ENCODE data around the gene CHTF8. TPM values are rescaled to one million over a fixed set of nuclear protein-coding genes. Genes with fewer than 3 reads are reported as not detected.
A peak's percentile ranks its signal among the peaks of the same experiment; 100 is the strongest.

CHTF8 gene
- polyA plus RNA-seq, 1 experiment = 84.8 TPM

DNA sequence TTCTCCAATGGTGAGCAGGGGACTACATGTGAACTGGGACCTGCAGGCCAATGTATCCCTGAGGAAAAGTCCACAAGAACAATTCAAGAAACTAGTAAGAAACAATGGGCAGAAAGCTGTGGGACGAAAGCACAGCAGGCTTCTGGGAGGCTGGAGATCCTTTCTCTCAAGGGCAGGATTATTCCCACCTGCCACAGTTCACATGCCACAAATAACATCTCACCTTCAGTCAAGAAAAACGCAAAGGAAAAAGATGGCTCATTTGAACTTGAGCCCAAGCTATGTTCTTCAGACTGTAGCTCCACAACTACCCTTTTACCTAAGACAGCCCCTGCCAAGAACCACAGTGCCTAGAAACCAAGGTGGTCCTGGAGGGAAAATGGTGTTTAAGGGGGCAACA is 13.9 kb downstream of the CHTF8 start:
- peak overlapping the region; percentile 21 for H3K27ac ChIP-seq (ENCODE audit: low read depth, low read length)
- CTCF ChIA-PET = interaction anchor here (3.9 kb wide), 1 partner anchor 271 kb away, joined by 22 read pairs; no protein-coding TSS in a partner anchor
- POLR2A ChIA-PET = no interaction called here
- H3K4me3 ChIP-seq (ENCODE audit: low read depth, low read length) = no peak overlapping the region
- TF ChIP-seq, protein P1, sequence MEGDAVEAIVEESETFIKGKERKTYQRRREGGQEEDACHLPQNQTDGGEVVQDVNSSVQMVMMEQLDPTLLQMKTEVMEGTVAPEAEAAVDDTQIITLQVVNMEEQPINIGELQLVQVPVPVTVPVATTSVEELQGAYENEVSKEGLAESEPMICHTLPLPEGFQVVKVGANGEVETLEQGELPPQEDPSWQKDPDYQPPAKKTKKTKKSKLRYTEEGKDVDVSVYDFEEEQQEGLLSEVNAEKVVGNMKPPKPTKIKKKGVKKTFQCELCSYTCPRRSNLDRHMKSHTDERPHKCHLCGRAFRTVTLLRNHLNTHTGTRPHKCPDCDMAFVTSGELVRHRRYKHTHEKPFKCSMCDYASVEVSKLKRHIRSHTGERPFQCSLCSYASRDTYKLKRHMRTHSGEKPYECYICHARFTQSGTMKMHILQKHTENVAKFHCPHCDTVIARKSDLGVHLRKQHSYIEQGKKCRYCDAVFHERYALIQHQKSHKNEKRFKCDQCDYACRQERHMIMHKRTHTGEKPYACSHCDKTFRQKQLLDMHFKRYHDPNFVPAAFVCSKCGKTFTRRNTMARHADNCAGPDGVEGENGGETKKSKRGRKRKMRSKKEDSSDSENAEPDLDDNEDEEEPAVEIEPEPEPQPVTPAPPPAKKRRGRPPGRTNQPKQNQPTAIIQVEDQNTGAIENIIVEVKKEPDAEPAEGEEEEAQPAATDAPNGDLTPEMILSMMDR (IDR thresholded peaks at IDR 0.05; ENCODE audit: low read depth, low read length) = no peak
- H3K27me3 ChIP-seq (ENCODE audit: control insufficient read depth, insufficient read depth, low read length) = no peaks in the 10 kb centered on the region
- no peak for DNase-seq (ENCODE audit: low read depth, low spot score)
- no peaks in the 10 kb centered on the region for H3K9me3 ChIP-seq (ENCODE audit: control insufficient read depth, insufficient read depth, low read length)

DNA sequence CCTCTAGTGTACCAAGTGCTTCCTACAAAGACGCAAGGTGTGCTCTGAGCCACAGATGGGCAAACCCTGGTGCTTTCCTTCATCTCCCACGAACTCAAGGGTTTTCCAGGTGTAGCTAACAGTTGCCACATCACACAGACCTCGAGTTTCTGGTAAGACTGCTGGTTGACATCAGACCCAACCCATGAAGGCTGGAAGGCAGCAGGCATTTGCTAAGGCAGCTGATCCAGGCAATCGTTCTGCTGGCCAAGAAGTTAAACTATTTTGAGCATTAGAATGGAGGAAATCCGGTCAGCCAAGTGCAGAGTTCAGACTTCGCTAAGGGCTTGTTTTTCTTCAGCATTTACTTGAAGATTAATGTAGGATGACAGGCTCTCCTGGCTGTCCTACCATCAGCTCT is 15.5 kb downstream of the CHTF8 start:
- Histone ChIP-seq H3K9me3 (ENCODE audit: control insufficient read depth, insufficient read depth, low read length) (no peaks in the 10 kb centered on the region), H3K27ac (ENCODE audit: low read depth, low read length) (no peak overlapping the region), H3K4me3 (ENCODE audit: low read depth, low read length) (no peak overlapping the region), H3K27me3 (ENCODE audit: control insufficient read depth, insufficient read depth, low read length) (no peaks in the 10 kb centered on the region)
- CTCF ChIA-PET = interaction anchor here (0.6 to 3.9 kb wide), 4 partner anchors 8 to 1022 kb away, joined by 3 to 22 read pairs (median 4); no protein-coding TSS in a partner anchor
- POLR2A ChIA-PET = interaction anchor here (0.7 kb wide), 1 partner anchor 755 kb away, joined by 4 read pairs; no protein-coding TSS in a partner anchor
- no peak for DNase-seq (ENCODE audit: low read depth, low spot score)
- TF ChIP-seq, protein P1 (IDR thresholded peaks at IDR 0.05; ENCODE audit: low read depth, low read length) = no peak

DNA sequence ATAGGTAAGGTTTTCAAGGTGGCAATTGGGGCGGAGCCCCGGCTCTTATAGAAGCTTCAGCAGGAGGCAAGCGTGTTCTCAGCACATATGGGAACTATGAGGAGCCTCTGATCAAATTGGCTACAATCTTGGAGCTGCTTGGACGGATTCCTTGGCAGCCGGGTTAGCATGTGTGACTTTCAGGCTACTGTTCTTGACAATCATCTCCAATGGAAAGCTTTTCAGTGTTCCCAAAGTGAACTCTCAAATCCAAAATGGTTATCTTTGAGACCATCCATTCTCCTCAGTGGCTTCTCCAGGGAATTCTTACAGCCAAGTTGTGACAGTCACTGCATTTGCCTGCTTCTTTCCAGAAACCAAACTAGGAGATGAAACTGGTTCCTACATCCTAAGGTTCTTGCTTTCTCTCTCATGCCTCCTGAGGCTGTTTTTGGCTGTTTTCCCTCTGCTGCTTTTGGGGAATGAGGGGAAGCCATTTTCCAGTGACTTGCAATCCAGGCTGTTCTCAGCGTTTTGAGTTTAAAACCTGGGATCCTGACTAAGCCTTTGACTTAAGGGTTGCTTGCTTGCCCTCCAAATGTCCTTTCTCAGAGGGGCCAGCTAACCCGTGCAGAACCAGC is 16.0 kb downstream of the CHTF8 start:
- Histone ChIP-seq H3K27me3 (ENCODE audit: control insufficient read depth, insufficient read depth, low read length) (no peaks in the 10 kb centered on the region), H3K9me3 (ENCODE audit: control insufficient read depth, insufficient read depth, low read length) (no peaks in the 10 kb centered on the region), H3K4me3 (ENCODE audit: low read depth, low read length) (no peak overlapping the region), H3K27ac (ENCODE audit: low read depth, low read length) (no peak overlapping the region)
- DNase-seq (ENCODE audit: low read depth, low spot score) = no peak
- TF ChIP-seq, protein P1 (IDR thresholded peaks at IDR 0.05; ENCODE audit: low read depth, low read length) = no peak
- ChIA-PET POLR2A (no interaction called here), CTCF (interaction anchor here (0.6 to 3.9 kb wide), 5 partner anchors 7 to 1021 kb away, joined by 3 to 22 read pairs (median 3); no protein-coding TSS in a partner anchor)

DNA sequence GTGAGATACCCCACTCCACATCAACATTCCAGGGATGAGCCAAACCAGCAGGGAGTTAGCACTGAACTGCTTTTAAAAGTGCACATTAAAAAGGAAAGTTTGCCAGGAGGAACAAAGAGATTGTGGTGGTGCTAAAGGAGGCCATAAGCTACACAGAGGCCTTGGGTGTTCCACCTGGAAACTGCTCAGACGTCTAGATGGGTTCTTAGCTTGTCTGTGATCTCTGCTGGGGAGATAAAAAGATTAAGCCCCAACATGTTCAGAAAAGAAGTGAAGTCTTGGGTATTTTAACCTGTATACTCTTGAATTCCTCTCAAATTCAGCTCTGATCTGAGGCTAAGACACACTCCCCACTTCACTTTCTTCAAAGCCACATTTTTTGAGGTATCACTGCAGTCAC is 16.6 kb downstream of the CHTF8 start:
- no peak overlapping the region for H3K27ac ChIP-seq (ENCODE audit: low read depth, low read length)
- POLR2A ChIA-PET = no interaction called here
- H3K27me3 ChIP-seq (ENCODE audit: control insufficient read depth, insufficient read depth, low read length) = no peaks in the 10 kb centered on the region
- H3K9me3 ChIP-seq (ENCODE audit: control insufficient read depth, insufficient read depth, low read length) = no peaks in the 10 kb centered on the region
- TF ChIP-seq, protein P1 (IDR thresholded peaks at IDR 0.05; ENCODE audit: low read depth, low read length) = no peak
- no peak for DNase-seq (ENCODE audit: low read depth, low spot score)
- no peak overlapping the region for H3K4me3 ChIP-seq (ENCODE audit: low read depth, low read length)
- CTCF ChIA-PET = interaction anchor here (1.1 to 1.3 kb wide), 3 partner anchors 8 to 214 kb away, joined by 3 to 4 read pairs (median 3); no protein-coding TSS in a partner anchor

DNA sequence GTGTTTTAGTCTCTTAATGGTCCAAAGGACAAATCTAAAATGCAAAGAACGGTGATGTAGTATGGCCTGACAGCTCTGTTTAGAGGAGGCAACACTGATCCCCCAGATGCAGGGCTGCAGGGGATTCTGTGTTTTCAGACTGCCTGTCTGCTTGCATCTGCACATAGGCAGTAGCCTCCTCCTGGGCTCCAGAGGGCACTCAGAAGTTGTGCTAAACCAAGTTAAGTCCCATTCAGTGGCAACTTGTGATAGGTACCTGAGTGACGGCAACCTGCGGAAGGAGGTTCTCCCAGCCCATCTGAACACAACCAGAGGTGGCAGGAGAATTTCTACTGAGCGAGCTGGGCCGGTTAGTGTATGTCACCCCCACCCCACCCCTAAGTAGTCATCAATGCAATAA is 17.0 kb downstream of the CHTF8 start:
- H3K27ac ChIP-seq (ENCODE audit: low read depth, low read length) = no peak overlapping the region
- ChIA-PET CTCF (interaction anchor here (1.1 to 5.0 kb wide), 4 partner anchors 8 to 213 kb away, joined by 3 to 60 read pairs (median 4); no protein-coding TSS in a partner anchor), POLR2A (no interaction called here)
- TF ChIP-seq, protein P1 (IDR thresholded peaks at IDR 0.05; ENCODE audit: low read depth, low read length) = no peak
- H3K27me3 ChIP-seq (ENCODE audit: control insufficient read depth, insufficient read depth, low read length) = no peaks in the 10 kb centered on the region
- no peak for DNase-seq (ENCODE audit: low read depth, low spot score)
- H3K9me3 ChIP-seq (ENCODE audit: control insufficient read depth, insufficient read depth, low read length) = no peaks in the 10 kb centered on the region
- no peak overlapping the region for H3K4me3 ChIP-seq (ENCODE audit: low read depth, low read length)
